ENCODE data around the gene GRK6.

DNA sequence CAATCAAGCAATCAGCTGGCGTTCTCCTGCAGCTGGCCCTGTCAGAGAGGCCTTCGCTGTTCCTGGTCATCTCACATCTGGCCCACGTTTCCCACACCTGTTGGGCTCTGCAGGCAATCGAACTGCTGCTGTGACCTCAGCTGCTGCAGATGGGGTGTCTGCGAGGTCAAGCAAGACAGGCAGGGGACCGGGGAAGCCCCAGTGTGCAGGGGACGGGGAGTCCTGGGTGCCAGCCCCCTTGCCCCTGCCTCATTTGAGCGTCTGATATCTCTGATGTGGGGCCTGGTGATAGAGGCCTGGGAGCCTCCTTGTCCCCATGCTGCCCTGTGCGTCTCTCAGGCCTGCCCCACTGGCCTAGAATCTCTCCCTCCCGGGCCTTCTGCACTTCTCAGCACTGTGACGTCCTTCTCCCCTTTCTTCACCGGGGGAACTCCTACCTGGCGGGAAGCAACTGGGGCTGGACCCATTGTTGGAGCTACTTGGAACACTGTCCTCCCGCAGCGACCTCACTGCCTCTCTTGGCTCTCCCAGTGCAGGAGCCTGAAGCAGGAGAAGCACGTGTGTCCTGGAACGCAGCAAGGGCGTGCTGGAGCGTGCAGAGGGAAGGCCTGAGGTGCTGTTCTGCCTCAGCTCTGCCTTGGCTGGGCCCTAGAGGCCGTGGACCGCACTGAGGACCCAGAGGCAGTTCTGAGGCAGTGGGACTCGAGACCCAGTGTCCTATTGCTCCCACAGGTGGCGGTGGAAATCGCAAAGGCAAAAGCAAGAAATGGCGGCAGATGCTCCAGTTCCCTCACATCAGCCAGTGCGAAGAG, 3.9 kb downstream of the GRK6 start:
- TF ChIP-seq POLR2A (IDR thresholded peaks at IDR 0.05; ENCODE audit: low read depth) (no peak), EP300 (IDR thresholded peaks at IDR 0.05) (no peak)
- TF ChIP-seq, protein P1, sequence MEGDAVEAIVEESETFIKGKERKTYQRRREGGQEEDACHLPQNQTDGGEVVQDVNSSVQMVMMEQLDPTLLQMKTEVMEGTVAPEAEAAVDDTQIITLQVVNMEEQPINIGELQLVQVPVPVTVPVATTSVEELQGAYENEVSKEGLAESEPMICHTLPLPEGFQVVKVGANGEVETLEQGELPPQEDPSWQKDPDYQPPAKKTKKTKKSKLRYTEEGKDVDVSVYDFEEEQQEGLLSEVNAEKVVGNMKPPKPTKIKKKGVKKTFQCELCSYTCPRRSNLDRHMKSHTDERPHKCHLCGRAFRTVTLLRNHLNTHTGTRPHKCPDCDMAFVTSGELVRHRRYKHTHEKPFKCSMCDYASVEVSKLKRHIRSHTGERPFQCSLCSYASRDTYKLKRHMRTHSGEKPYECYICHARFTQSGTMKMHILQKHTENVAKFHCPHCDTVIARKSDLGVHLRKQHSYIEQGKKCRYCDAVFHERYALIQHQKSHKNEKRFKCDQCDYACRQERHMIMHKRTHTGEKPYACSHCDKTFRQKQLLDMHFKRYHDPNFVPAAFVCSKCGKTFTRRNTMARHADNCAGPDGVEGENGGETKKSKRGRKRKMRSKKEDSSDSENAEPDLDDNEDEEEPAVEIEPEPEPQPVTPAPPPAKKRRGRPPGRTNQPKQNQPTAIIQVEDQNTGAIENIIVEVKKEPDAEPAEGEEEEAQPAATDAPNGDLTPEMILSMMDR (IDR thresholded peaks at IDR 0.05), result no peak
